ENCODE results near the gene DGKI.

DGKI gene

GRCh38 chr7:137871170-137871915 lies 24.6 kb upstream of the DGKI start:
- DNase-seq: no peak

- no peak for DNase-seq
Observed at GRCh38 chr7:137870684-137871083, 23.9 kb upstream of the DGKI start.

GRCh38 chr7:137870078-137870477 lies 23.3 kb upstream of the DGKI start:
- no peak for DNase-seq

GRCh38 chr7:137869260-137869659 lies 22.5 kb upstream of the DGKI start:
- no peak for DNase-seq

GRCh38 chr7:137867289-137867688 lies 20.5 kb upstream of the DGKI start:
- DNase-seq: no peak

- DNase-seq: no peak
Observed at GRCh38 chr7:137865764-137866163, 19.0 kb upstream of the DGKI start.

GRCh38 chr7:137862964-137863363 lies 16.2 kb upstream of the DGKI start:
- no peak for DNase-seq

GRCh38 chr7:137862358-137862757 lies 15.6 kb upstream of the DGKI start:
- no peak for DNase-seq

- DNase-seq: no peak
Observed at GRCh38 chr7:137860542-137860941, 13.8 kb upstream of the DGKI start.

GRCh38 chr7:137853053-137853452 lies 6.3 kb upstream of the DGKI start:
- no peak for DNase-seq

- DNase-seq: no peak
Observed at GRCh38 chr7:137852108-137852507, 5.3 kb upstream of the DGKI start.

- no peak for DNase-seq
Observed at GRCh38 chr7:137850972-137851945, 4.5 kb upstream of the DGKI start.

GRCh38 chr7:137850571-137850970 lies 3.8 kb upstream of the DGKI start:
- no peak for DNase-seq

GRCh38 chr7:137848095-137848494 lies 1.3 kb upstream of the DGKI start:
- DNase-seq: no peak

- no peak for DNase-seq
Observed at GRCh38 chr7:137847568-137848050, 835 bp upstream of the DGKI start.

- DNase-seq: no peak
Observed at GRCh38 chr7:137846549-137846826, 286 bp downstream of the DGKI start.

GRCh38 chr7:137844677-137845425 lies 1.9 kb downstream of the DGKI start:
- no peak for DNase-seq

- DNase-seq: no peak
Observed at GRCh38 chr7:137839903-137840779, 6.6 kb downstream of the DGKI start.

GRCh38 chr7:137838706-137839315 lies 8.0 kb downstream of the DGKI start:
- DNase-seq: no peak

- no peak for DNase-seq
Observed at GRCh38 chr7:137836541-137836940, 10.2 kb downstream of the DGKI start.

GRCh38 chr7:137836113-137836509 lies 10.7 kb downstream of the DGKI start:
- DNase-seq: no peak
